HG03571 (cell line): ENCODE results near the gene SELENOF.

ENCODE experiments used
- ATAC-seq: cut with Tn5 transposase; IDR thresholded peaks from one replicate; pipeline ENCODE4 v1.9.1; 2021; ENCODE audit not compliant: unreplicated experiment

Gene SELENOF

DNA sequence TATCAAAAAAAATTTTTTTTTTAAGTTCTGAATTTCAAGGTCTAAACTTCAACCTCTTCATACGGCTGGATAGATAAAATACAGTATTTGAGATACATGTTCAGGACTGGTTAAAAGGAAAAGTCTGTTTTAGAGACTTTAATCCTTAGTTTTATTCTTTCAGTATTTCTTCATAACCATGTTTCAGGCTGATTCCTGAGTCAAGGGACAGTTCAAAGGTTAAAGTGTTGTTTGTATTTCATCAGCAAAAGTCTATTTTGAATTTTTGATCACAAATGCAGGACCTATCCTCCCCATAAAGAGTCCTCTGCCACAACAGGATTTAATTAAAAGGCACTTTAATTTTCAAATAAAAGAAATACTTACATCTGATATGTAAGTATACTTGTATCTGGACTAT is 53.5 kb downstream of the SELENOF start:
- no peak for ATAC-seq

DNA sequence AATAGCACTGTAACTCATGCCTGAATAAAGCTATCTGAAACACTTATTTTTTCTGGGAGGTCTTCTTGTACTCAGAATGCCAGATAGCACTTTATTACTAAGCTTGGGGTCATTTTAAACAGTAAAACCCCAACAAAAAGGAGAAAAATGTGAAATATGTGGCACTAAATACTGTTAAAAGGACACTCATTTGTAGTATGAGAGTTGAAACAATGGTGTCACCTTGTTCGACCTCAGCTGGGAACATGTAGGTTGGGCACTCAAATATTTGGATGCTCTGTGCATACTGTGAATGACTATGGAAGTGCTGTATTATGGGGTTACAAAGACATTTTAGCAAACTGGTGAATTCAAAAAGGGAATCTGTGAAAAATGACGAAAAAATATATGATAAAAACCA is 53.9 kb downstream of the SELENOF start:
- no peak for ATAC-seq

DNA sequence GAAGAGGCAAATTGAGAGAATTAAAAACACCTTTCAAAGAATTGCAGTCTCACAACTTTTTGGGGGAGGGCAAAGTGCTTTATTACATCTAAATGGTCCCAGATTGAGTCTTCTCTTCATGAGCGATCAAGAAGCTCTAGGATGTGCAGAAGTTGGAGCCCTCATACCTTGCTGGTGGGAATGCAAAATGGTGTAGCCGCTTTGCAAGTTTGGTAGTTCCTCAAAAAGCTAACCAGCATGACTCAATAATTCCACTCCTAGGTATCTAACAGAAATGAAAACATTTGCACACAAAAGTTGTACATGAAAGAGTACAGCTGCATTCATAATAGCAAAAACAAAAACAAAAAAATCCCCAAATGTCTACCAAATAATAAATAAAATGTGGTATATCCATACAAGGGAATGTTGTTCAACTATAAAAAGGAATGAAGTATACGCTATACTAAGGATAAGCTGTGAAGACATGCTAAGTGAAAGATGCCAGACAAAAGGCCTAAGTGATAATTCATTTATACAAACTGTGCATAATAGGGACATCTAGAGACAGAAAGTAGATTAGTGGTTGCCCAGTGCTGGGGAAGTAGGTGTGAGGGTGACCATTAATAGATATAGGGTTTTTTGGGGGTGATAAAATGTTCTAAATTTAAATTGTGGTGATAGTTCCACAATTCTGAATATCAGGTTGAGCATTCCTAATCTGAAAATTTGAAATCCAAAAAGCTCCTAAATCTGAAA is 55.2 kb downstream of the SELENOF start:
- ATAC-seq: no peak

DNA sequence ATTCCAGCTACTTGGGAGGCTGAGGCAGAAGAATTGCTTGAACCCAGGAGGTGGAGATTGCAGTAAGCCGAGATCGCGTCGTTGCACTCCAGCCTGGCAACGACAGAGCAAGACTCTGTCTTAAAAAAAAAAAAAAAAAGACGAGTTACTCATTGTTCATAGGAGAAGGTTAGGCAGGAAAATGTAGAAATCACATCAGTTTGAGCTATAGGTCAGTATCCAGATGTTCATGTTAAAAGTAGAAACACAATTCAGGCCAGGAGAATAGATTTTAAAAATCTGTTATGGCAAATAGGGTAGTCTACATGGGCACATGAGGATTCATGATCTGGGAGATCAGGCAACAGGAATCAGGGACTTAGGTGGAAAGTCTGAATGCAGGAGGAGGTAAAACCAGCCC is 57.7 kb downstream of the SELENOF start:
- ATAC-seq: no peak

DNA sequence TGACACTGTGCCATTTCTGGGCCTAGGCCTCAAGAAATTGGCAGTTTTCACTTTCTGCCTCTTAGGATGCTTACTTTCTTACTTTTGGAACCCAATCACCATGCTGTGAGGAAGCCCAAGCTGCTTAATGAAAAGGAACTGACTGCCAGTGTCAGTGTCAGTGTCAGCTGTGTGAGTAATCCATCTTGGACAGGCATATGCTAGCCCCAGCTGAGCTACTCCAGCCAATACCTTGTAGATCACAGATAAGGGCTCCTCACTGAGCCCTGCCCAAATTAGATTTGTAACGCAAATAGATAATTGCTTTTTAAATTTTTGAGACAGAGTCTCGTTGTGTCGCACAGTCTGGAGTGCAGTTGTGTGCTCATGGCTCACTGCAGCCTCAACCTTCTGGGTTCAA is 59.6 kb downstream of the SELENOF start:
- no peak for ATAC-seq

DNA sequence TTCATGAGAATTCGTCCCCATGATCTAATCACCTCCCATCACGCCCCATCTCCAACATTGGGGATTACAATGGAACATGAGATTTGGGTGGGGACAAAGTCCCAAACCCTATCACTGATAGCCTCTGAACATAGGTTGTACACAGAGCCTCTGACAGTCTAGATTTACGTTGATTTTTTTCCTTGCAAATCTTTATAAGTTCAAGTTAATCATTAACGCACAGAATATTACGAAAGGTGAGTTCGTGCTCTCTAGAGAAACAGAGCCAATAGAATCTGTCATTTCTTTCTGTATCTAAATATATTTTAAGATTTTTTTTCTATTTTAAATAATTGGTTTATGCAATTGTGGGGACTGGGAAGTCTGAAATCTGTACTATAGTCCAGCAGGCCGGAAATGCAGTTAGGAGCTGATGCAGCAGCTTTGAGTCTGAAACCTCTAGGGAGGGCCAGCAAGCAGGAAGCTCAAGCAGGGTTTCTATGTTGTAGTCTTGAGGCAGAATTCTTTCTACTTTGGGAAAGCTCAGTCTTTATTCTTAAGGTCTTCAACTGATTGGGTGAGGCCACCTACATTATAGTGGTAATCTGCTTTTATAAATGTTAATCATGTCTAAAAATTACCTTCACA is 61.0 kb downstream of the SELENOF start:
- no peak for ATAC-seq

DNA sequence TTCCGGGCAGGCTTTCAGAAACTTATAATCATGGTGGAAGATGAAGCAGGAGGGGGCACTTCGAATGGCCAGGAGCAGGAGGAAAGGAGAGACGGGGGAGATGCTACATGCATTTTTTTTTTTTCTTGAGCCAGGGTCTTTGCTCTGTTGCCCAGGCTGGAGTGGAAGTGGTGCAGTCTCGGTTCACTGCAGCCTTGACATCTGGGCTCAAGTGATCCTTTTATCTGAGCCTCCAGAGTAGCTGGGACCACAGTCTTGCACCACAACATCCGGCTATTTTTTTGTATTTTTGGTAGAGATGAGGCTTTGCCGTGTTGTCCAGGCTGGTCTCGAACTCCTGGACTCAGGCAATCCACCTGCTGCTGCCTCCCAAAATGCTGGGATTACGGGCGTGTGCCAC is 61.6 kb downstream of the SELENOF start:
- no peak for ATAC-seq

DNA sequence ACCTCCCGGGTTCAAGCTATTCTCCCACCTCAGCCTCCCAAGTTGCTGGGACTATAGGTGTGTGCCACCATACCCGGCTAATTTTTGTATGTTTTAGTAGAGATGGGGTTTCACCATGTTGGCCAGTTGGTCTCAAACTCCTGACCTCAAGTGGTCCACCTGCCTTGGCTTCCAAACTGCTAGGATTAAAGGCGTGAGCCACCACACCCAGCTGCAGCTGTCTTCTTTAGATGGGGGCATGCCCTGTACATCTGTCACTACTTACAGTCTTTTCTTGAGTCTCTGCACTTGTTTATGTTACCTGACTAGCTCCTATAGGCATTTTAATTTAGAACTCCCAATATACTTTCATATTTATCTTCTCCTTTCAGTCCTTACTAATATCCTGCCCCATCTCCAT is 64.2 kb downstream of the SELENOF start:
- no peak for ATAC-seq

DNA sequence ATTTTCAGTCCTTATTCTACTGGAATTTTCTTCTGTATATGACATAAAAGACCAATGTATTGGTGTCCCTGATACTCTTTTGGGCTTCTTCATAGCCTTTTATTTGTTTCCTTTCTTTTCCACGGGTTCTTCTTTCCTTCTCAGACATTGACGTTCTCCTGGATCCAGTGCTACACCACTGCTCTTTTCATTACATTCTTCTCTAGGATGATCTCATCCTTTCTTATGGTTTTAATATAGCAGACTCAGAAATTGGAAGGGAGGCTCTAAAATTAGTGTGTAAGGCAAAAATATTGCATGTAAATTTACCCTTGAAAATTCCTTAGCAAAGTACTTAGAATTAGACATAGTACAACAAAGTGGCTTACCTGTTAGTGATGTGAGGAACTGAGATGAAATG is 65.3 kb downstream of the SELENOF start:
- no peak for ATAC-seq

DNA sequence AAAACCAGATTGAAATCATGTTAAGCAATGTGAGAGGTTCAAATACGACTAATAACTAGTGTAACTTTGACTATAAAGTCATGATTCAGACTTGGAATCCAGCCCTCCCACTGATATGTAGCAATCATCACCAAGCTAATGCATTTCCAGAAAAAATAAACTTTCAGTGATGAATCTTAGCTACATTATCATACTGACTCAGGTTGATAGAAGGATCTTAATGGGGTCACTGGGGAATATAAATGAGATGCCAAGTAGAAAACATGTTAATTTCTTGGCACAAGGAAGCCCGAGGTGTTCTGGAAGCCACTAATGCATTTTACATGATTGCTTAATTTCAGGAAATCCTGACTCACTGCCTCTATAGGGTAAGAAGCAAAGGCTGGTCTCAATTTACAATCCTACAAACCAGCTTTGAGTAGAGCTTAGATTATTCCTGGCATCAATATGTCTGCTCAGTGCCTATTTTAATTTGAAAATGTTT is 67.7 kb downstream of the SELENOF start:
- no peak for ATAC-seq

DNA sequence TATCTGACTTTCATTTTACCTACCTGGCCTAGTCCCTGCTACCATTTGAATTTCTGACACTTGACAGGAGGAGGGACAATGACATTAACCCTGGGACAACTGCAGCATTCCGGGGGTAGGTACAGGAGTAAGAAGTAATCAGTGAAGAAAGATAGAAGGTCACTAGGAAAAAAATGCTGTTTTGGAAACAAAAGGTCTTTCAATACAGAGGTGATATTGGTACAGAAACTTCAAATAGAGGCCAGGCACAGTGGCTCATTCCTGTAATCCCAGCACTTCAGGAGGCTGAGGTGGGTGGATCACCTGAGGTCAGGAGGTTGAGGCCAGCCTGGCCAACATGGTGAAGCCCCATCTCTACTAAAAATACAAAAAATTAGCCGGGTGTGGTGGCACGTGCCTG is 68.4 kb downstream of the SELENOF start:
- no peak for ATAC-seq

DNA sequence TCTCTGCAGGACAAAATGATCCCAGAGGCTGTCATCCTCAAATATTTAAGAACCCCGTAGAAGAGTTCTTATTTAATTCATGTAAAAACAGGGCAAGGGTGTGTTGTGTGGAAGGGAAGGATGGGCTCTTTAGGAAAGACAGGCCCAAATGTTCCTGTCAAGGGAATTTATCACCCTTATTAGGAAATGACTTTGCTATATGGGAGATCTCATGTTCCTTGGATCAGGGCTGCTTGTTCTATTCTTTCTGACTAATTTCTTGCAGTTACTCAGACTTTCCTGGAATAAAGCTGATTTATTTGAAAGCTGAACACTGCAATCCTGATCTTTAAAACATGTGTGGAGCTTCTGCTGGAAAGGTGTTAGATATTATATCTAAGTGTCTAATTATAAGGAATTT is 72.8 kb downstream of the SELENOF start:
- ATAC-seq: no peak

DNA sequence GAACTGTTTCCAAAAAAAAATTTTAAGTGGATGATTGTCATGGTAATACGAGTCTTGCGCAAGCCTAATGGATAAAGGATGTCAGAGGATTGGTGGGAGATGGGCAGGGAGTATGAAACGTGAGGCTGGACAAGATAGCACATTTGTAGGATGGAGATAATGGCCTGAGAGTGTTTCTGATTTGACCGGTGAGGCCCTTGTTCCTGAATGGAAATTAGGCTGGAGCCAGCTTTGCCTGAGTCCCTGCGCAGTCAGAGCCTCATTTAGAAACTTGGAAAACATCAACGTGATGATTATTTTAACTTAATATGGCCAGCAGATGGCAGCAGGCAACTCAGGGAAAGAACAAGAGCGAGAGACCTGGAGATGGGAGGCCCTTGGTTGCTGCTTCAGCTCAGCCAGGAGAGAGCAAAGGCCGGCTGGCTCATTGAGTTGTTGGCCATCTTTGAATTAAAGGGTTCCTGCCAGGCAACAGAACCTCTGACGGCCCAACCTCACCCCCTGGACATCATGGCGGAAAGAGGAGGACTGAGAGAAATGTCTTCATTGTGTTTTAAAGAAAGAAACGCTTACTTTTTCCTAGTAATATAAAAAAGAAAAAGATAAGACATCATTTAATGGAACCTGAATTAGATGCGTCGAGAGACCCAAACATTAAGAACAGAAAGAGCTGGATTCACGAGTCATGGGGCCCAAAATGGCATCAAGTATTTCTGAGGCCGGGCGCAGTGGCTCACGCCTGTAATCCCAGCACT is 80.3 kb downstream of the SELENOF start:
- ATAC-seq: no peak

DNA sequence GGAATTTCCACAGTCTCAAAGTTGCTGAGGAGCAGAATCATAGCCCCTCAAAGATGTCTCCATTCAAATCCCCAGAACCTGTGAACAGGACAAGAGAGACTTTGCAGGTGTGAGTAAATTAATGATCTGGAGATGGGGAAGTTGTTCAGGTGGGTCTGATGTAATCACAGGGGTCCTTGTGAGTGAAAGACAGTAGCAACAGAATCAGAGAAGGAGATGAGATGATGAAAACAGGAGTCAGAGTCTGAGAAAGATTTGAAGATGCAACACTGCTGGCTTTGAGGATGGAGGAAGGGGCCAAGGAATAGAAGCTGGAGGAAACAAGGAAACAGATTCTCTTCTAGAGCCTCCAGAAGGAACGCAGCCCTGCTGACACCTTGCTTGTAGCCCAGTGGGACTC is 81.5 kb downstream of the SELENOF start:
- ATAC-seq: no peak

DNA sequence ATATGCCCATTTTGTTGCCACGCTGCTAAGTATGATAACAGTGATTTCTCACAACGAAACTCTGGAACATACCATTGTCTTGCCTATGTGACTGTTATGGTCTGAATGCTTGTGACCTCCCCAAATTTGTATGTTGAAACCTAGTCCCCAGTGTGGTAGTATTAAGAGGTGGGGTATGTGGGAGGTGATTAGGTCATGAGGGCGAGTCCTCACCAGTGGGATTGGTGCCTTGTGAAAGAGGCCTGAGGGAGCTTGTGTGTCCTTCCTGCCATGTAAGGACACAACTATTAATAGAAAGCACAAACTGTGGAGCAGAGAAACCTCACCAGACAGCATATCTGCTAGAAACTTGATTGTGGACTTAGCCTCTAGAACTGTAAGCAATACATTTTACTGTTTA is 84.6 kb downstream of the SELENOF start:
- ATAC-seq: no peak

DNA sequence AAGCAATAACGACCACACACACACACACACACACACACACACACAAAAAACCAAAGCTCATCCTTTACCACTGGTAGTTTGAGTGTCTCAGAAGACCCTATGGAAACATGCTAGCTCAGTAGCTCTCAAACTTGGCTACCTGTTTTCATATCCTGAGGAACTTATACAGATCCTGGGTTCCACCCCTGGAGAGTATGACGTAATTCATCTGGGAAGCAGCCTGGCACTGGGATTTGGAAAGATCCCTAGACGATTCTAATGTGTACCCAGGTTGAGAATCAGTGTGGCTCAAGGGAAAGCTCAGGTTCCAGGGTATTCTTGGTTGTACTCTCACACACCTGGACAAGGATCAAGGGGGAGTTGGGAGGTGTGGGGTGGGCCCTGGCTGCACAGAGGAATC is 85.9 kb downstream of the SELENOF start:
- no peak for ATAC-seq

DNA sequence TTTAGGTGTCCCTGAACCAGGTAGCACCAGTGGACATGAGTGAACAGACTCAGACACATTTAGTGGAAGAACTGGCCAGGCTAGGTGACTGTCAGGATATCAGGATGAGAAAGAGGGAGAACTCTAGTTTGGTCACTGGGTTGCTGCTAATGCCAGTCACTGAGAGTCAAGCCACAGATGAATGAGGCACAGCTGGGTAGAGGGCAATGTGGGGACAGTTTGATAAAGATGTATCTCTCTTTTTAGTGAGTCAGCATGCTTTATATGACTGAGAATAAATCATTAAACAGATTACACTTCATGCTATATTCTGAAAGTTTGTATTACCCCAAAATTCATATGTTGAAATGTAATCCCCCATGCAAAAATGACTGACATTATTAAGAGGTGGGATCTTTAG is 87.1 kb downstream of the SELENOF start:
- ATAC-seq: no peak

DNA sequence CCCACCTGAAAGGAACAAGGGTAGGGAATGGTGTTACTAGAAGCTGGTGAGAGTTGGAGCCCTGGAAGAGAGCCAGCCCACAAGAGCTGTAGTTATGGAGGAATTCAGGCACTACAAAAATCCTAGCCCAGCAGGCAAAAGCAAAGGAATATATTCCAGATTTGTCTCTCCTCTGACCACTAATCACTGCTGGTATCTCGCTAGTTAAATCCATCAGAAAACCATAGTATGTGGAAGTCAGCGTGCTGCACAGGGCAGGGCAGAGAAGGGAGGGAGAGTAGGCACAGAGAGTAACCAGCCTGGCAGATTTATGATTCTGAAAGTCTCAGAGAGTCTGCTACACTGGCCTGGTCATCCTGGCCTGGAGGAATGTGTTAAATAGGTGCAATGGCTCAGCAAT is 88.6 kb downstream of the SELENOF start:
- ATAC-seq: no peak

DNA sequence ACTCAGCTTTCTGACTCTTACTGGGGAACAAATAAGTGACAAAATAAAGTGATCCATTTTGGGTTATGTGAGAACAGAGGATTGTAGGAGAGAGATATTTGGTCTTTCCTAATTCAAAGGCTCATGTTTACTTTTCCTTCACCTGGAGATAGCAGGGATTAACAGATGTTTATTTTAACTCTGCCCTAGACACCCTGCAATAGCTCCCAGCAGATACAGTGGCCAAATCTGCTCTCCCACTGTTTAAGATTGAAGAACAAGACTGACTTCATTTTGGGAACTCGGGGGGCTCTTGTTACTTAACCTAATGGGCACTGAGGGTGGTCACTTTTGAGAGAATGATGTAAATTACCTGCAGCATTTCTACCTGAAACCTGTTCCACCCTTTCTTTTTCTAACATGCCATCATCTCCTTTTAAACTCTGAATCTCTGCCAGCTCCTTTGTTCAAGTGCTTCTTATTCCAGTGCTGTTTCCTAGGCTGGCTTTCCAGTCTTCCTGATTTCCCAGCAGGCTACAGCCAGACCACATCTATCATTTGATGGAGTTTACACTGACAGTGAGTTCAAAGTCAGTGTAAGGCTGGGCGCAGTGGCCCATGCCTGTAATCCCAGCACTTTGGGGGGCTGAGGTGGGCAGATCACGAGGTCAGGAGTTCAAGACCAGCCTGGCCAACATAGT is 90.0 kb downstream of the SELENOF start:
- ATAC-seq: no peak

DNA sequence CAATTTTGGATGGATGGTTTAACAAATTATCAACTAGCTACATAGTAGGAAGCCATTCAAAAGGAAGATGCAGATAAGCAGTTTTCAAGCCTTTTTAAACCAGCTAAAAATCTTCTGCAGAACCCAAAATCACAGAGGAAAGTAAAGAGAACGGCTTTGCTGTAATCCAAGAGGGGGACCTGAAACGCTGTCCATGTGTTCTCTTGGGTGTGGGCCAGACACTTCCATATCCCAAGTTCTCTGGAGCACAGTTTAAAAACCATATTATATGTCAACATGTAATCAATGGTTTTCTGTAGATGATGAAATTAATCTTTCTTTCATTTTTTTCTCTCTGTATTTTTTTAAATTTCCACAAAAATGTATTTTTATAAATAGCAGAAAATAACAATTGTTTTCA is 90.5 kb downstream of the SELENOF start:
- no peak for ATAC-seq

DNA sequence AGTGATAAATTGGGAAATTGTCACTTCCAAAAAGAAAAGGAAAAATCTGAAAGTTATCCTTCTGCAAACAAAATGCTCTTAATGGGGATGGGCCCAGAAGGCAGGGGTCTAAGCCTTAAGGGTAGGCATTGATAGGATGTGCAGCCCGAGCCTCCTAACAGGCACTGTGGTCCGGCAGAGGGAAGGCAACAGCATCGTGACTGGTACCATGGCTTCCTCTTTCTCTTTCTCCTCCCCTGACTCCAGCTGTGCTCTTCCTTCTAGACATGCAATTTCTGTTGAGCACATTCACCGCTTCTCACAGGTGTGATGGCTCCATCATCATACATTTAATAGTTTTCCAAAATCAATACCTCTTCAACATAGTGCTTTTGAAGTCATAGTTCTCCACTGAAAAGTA is 91.5 kb downstream of the SELENOF start:
- no peak for ATAC-seq

DNA sequence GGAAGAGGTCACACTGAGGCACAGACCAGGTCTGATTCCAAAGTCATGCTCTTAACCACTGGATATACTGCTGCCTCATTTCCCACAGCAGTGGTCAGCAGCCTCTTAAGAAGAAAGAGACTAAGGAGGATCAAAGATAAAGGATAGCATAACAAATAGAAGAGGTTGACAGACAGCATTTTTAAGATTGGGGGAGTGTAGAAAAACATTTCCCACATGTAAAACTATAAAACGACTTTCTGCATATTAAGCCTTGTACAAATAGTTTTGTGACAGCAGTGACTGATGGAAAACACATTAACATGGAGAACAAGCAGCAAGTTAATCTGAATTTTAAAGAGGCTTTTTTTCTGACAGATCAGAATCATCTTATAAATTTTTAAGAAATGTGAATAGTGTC is 92.0 kb downstream of the SELENOF start:
- ATAC-seq: no peak
